H9 (cell line): ENCODE results near the gene LRRC8B. TPM values are rescaled to one million over a fixed set of nuclear protein-coding genes. Genes with fewer than 3 reads are reported as not detected.

Experiments
- DNase-seq: peaks from one replicate; pipeline ENCODE4 v3.0.0-alpha.2; 2017
- H2AFZ ChIP-seq: one replicate; pipeline ENCODE4 v1.6.1; 2013; ENCODE audit warnings: mild to moderate bottlenecking, low read length, control low read depth, moderate library complexity
- H2AK5ac ChIP-seq: 2 replicates; pipeline ENCODE4 v1.6.1; 2013; ENCODE audit warnings: low read length, control low read depth, mixed read lengths; ENCODE audit not compliant: insufficient read length
- H2BK120ac ChIP-seq: one replicate; pipeline ENCODE4 v1.6.1; 2013; ENCODE audit warnings: low read depth, mild to moderate bottlenecking, low read length, control low read depth, inconsistent platforms; ENCODE audit not compliant: poor library complexity, severe bottlenecking
- H2BK12ac ChIP-seq: 2 replicates; pipeline ENCODE4 v1.6.1; 2013; ENCODE audit warnings: low read length, control low read depth, mixed read lengths, low read depth; ENCODE audit not compliant: insufficient read length
- H2BK15ac ChIP-seq: 2 replicates; pipeline ENCODE4 v1.6.1; 2013; ENCODE audit warnings: low read depth, low read length, control low read depth
- H2BK20ac ChIP-seq: one replicate; pipeline ENCODE4 v1.6.1; 2013; ENCODE audit warnings: low read depth, mild to moderate bottlenecking, low read length, control low read depth, inconsistent platforms; ENCODE audit not compliant: poor library complexity, severe bottlenecking
- H2BK5ac ChIP-seq: 2 replicates; pipeline ENCODE4 v1.6.1; 2013; ENCODE audit warnings: low read length, control low read depth, mixed read lengths; ENCODE audit not compliant: insufficient read length
- H3K14ac ChIP-seq: 2 replicates; pipeline ENCODE4 v1.6.1; 2013; ENCODE audit warnings: low read length, control low read depth; ENCODE audit not compliant: insufficient read depth
- H3K18ac ChIP-seq: 2 replicates; pipeline ENCODE4 v1.6.1; 2013; ENCODE audit warnings: low read depth, mild to moderate bottlenecking, mixed read lengths, low read length, control low read depth; ENCODE audit not compliant: insufficient read length
- H3K23ac ChIP-seq: 2 replicates; pipeline ENCODE4 v1.6.1; 2013; ENCODE audit warnings: low read length, control low read depth, mixed read lengths, low read depth; ENCODE audit not compliant: insufficient read length
- H3K23me2 ChIP-seq: 2 replicates; pipeline ENCODE4 v1.6.1; 2013; ENCODE audit warnings: low read depth, mild to moderate bottlenecking, mixed read lengths, low read length, control low read depth; ENCODE audit not compliant: insufficient read length, poor library complexity, severe bottlenecking
- H3K27ac ChIP-seq: 2 replicates; pipeline ENCODE4 v1.5.1; 2013; ENCODE audit warnings: low read length, control low read depth, mixed read lengths, low read depth; ENCODE audit not compliant: insufficient read length
- H3K27me3 ChIP-seq: 2 replicates; pipeline ENCODE4 v1.6.1; 2013; ENCODE audit warnings: low read length, control low read depth, inconsistent platforms; ENCODE audit not compliant: insufficient read depth
- H3K4ac ChIP-seq: 2 replicates; pipeline ENCODE4 v1.6.1; 2013; ENCODE audit warnings: low read depth, mild to moderate bottlenecking, control low read depth, inconsistent platforms, low read length, moderate library complexity
- H3K4me1 ChIP-seq: 2 replicates; pipeline ENCODE4 v1.6.1; 2013; ENCODE audit warnings: low read length, control low read depth, inconsistent platforms; ENCODE audit not compliant: insufficient read depth
- H3K4me2 ChIP-seq: 2 replicates; pipeline ENCODE4 v1.6.1; 2013; ENCODE audit warnings: low read length, control low read depth, mixed read lengths; ENCODE audit not compliant: insufficient read length, insufficient read depth
- H3K56ac ChIP-seq: 2 replicates; pipeline ENCODE4 v1.6.1; 2013; ENCODE audit warnings: low read depth, mild to moderate bottlenecking, mixed read lengths, low read length, control low read depth; ENCODE audit not compliant: insufficient read length
- H3K79me1 ChIP-seq: 2 replicates; pipeline ENCODE4 v1.6.1; 2013; ENCODE audit warnings: low read depth, mild to moderate bottlenecking, moderate library complexity, low read length, control low read depth, inconsistent platforms; ENCODE audit not compliant: insufficient read depth, poor library complexity, severe bottlenecking
- H3K79me2 ChIP-seq: 2 replicates; pipeline ENCODE4 v1.6.1; 2013; ENCODE audit warnings: low read length, control low read depth, inconsistent platforms; ENCODE audit not compliant: insufficient read depth
- H3K9ac ChIP-seq: 2 replicates; pipeline ENCODE4 v1.6.1; 2013; ENCODE audit warnings: low read length, control low read depth, mixed read lengths; ENCODE audit not compliant: insufficient read length; ENCODE audit errors: extremely low read depth
- H3K9me3 ChIP-seq: one replicate; pipeline ENCODE4 v1.6.1; 2013; ENCODE audit warnings: low read depth, low read length, inconsistent platforms; ENCODE audit not compliant: control insufficient read depth
- H3T11ph ChIP-seq: one replicate; pipeline ENCODE4 v1.6.1; 2013; ENCODE audit warnings: mild to moderate bottlenecking, low read length, control low read depth, inconsistent platforms
- H4K20me1 ChIP-seq: one replicate; pipeline ENCODE4 v1.6.1; 2013; ENCODE audit not compliant: control insufficient read depth, insufficient read length, insufficient read depth
- H4K5ac ChIP-seq: 2 replicates; pipeline ENCODE4 v1.6.1; 2013; ENCODE audit warnings: low read depth, mild to moderate bottlenecking, mixed read lengths, low read length, control low read depth; ENCODE audit not compliant: insufficient read length
- H4K8ac ChIP-seq: replicated peaks from 2 replicates; pipeline ENCODE4 v1.6.1; 2013; ENCODE audit warnings: low read length, control low read depth, mixed read lengths, low read depth; ENCODE audit not compliant: insufficient read length
- H4K91ac ChIP-seq: 2 replicates; pipeline ENCODE4 v1.6.1; 2013; ENCODE audit warnings: low read depth, mild to moderate bottlenecking, moderate library complexity, mixed read lengths, low read length, control low read depth; ENCODE audit not compliant: insufficient read length
- H3K27ac Mint-ChIP-seq, 3 experiments: 2 replicates in 2 of 3; 3 replicates in 1 of 3; pipeline ENCODE4 v1.8.0; 2020 to 2021; ENCODE audit warnings: mixed read lengths in 3 of 3, mild to moderate bottlenecking in 1 of 3, moderate library complexity in 1 of 3
- H3K27me3 Mint-ChIP-seq: 2 replicates; pipeline ENCODE4 v1.8.0; 2021; ENCODE audit warnings: low read depth, mild to moderate bottlenecking, moderate library complexity, mixed read lengths
- H3K36me3 Mint-ChIP-seq, 3 experiments: 2 replicates in 2 of 3; 3 replicates in 1 of 3; pipeline ENCODE4 v1.8.0; 2020 to 2021; ENCODE audit warnings: low read depth in 3 of 3, mixed read lengths in 3 of 3; ENCODE audit not compliant: insufficient read depth in 1 of 3
- H3K4me1 Mint-ChIP-seq, 2 experiments: 2 replicates each; pipeline ENCODE4 v1.8.0; 2020; ENCODE audit warnings: mixed read lengths in 2 of 2
- H3K4me3 Mint-ChIP-seq, 2 experiments: 2 replicates in 1 of 2; 3 replicates in 1 of 2; pipeline ENCODE4 v1.8.0; 2020 to 2021; ENCODE audit warnings: mild to moderate bottlenecking in 2 of 2, mixed read lengths in 2 of 2, moderate library complexity in 1 of 2
- H3K9me3 Mint-ChIP-seq, 2 experiments: 2 replicates in 1 of 2; 3 replicates in 1 of 2; pipeline ENCODE4 v1.8.0; 2020; ENCODE audit warnings: mild to moderate bottlenecking in 2 of 2, mixed read lengths in 2 of 2, moderate library complexity in 1 of 2
- WGBS: extraction: QIAGEN DNeasy Blood & Tissue Kit; methylation state at CpG from one replicate; pipeline ENCODE4 v1.1.7; 2013; ENCODE audit warnings: missing lambda C conversion rate, low lambda C conversion rate, mixed read lengths; ENCODE audit not compliant: insufficient read length; ENCODE audit errors: extremely low coverage; 5-methylcytosine and 5-hydroxymethylcytosine counted together
- total RNA-seq: library from RNA; stranded (reverse); gene quantifications from 2 replicates; pipeline ENCODE4 v1.2.1, GENCODE V29; 2021
- TF ChIP-seq, protein P1 (sequence below): fragments of 200-600 bp; sonication (generic); conservative IDR thresholded peaks from 3 replicates; pipeline ENCODE4 v1.8.0; 2021; ENCODE audit warnings: antibody characterized with exemption, mild to moderate bottlenecking

The LRRC8B gene
- total RNA-seq, 1 experiment from 2014 or later = 33.2 TPM

DNA sequence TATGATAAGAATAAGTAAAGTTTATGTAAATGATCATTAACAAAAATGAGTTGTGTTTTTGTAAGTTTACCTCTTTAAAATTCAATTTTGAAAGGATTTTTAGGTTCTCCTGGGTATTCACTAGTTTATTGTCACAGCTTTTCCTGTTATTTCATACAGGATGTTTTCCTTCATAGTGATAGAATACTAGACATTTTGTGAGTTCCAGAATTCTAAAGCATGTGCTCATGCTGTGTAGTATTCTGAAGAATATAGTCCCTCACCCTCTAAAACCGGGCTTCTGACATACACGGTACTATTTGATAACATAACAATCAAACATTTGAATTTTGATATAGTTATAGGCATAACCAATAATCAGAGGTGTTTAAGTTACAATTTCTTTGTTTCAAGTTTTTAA is 118.9 kb downstream of the LRRC8B start:
- no peaks in the 10 kb centered on the region for H3K79me2 ChIP-seq
- H4K5ac ChIP-seq = no peak overlapping the region
- no peak overlapping the region for H3K18ac ChIP-seq
- H3K9ac ChIP-seq = no peak overlapping the region
- H3K14ac ChIP-seq = no peak overlapping the region
- no CpG with 5 or more reads among the region's 2 CpGs for WGBS
- H3K4me1 ChIP-seq = no peaks in the 10 kb centered on the region
- H3K27me3 ChIP-seq = no peaks in the 10 kb centered on the region
- H3K4me3 Mint-ChIP-seq = no peak overlapping the region
- no peak overlapping the region for H2BK5ac ChIP-seq
- H4K91ac ChIP-seq = no peak overlapping the region
- H3K27ac ChIP-seq = no peak overlapping the region
- no peak overlapping the region for H4K8ac ChIP-seq
- no peak for DNase-seq
- H3K23ac ChIP-seq = no peak overlapping the region
- H3K79me1 ChIP-seq = no peaks in the 10 kb centered on the region
- H2AK5ac ChIP-seq = no peak overlapping the region
- H2BK120ac ChIP-seq = no peak overlapping the region
- no peak overlapping the region for H3K4ac ChIP-seq
- H3K4me1 Mint-ChIP-seq = no peaks in the 10 kb centered on the region; a peak in 1 of 4 replicates
- no peak overlapping the region for H2BK15ac ChIP-seq
- no peak overlapping the region for H3K56ac ChIP-seq
- H4K20me1 ChIP-seq = no peaks in the 10 kb centered on the region
- H3K36me3 Mint-ChIP-seq = no peaks in the 10 kb centered on the region
- H3K9me3 Mint-ChIP-seq = peaks cover 0 to 5% of the 10 kb centered on the region in 2 experiments; a peak in 2 of 5 replicates
- H3K9me3 ChIP-seq = no peaks in the 10 kb centered on the region
- no peaks in the 10 kb centered on the region for H3K27me3 Mint-ChIP-seq
- H2BK20ac ChIP-seq = no peak overlapping the region
- H2AFZ ChIP-seq = no peak overlapping the region
- no peak overlapping the region for H3K27ac Mint-ChIP-seq
- H3K23me2 ChIP-seq = no peaks in the 10 kb centered on the region
- H2BK12ac ChIP-seq = no peak overlapping the region
- TF ChIP-seq, protein P1, sequence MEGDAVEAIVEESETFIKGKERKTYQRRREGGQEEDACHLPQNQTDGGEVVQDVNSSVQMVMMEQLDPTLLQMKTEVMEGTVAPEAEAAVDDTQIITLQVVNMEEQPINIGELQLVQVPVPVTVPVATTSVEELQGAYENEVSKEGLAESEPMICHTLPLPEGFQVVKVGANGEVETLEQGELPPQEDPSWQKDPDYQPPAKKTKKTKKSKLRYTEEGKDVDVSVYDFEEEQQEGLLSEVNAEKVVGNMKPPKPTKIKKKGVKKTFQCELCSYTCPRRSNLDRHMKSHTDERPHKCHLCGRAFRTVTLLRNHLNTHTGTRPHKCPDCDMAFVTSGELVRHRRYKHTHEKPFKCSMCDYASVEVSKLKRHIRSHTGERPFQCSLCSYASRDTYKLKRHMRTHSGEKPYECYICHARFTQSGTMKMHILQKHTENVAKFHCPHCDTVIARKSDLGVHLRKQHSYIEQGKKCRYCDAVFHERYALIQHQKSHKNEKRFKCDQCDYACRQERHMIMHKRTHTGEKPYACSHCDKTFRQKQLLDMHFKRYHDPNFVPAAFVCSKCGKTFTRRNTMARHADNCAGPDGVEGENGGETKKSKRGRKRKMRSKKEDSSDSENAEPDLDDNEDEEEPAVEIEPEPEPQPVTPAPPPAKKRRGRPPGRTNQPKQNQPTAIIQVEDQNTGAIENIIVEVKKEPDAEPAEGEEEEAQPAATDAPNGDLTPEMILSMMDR = no peak
- H3K4me2 ChIP-seq = no peak overlapping the region
- H3T11ph ChIP-seq = no peak overlapping the region
